ENCODE data around the gene KCNH2. TPM values are rescaled to one million over a fixed set of nuclear protein-coding genes. Genes with fewer than 3 reads are reported as not detected.

Gene KCNH2
- total and polyA plus RNA-seq, 2 of the 13 experiments (the other 11 are each of a cell fraction or from before 2014, with no cell fraction given), result 0.09 to 0.11 TPM

DNA sequence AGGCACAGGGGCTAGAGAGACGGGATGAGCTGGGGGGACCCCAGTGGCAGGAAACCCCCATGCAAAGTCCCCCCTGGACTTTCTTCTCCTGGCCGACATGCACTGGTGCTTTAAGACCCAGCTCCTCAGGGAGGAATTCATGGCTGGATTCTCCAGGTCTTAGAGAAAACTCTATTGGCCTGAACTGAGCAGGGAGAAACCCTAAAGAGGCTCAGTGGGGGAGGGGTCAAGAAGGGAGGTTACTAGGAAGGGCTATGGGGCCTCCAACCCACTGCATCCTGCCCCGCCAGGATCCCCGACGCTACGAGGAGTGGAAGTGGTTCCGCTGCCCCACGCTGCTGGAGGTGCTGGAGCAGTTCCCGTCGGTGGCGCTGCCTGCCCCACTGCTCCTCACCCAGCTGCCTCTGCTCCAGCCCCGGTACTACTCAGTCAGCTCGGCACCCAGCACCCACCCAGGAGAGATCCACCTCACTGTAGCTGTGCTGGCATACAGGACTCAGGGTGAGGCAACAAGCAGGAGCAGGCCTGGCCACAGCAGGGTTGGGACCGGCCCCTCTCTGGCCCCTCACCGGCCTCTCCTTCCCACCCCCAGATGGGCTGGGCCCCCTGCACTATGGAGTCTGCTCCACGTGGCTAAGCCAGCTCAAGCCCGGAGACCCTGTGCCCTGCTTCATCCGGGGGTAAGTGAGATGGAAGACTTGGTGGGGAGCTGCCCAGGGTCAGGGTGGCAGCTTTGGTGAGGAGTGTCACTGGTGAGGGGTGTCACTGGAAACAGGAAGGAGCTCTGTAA, 32.4 kb upstream of the KCNH2 start (continued):
- TF ChIP-seq, protein P1, sequence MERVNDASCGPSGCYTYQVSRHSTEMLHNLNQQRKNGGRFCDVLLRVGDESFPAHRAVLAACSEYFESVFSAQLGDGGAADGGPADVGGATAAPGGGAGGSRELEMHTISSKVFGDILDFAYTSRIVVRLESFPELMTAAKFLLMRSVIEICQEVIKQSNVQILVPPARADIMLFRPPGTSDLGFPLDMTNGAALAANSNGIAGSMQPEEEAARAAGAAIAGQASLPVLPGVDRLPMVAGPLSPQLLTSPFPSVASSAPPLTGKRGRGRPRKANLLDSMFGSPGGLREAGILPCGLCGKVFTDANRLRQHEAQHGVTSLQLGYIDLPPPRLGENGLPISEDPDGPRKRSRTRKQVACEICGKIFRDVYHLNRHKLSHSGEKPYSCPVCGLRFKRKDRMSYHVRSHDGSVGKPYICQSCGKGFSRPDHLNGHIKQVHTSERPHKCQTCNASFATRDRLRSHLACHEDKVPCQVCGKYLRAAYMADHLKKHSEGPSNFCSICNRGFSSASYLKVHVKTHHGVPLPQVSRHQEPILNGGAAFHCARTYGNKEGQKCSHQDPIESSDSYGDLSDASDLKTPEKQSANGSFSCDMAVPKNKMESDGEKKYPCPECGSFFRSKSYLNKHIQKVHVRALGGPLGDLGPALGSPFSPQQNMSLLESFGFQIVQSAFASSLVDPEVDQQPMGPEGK (CRISPR knock-in tag; IDR thresholded peaks at IDR 0.05), result peak; percentile 70; the same call in 1 of the 2 replicates
- 0 out of 2 replicates have a peak, but pooled peaks have one; percentile 28 for TF ChIP-seq KLF13 (CRISPR knock-in tag; IDR thresholded peaks at IDR 0.05)
- no peak for TF ChIP-seq ZNF562 (CRISPR knock-in tag; IDR thresholded peaks at IDR 0.05; ENCODE audit: borderline replicate concordance)
- TF ChIP-seq, protein P2, sequence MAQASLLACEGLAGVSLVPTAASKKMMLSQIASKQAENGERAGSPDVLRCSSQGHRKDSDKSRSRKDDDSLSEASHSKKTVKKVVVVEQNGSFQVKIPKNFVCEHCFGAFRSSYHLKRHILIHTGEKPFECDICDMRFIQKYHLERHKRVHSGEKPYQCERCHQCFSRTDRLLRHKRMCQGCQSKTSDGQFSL (CRISPR knock-in tag; IDR thresholded peaks at IDR 0.05), result 0 out of 2 replicates have a peak, but pooled peaks have one; percentile 18
- TF ChIP-seq, protein P3, sequence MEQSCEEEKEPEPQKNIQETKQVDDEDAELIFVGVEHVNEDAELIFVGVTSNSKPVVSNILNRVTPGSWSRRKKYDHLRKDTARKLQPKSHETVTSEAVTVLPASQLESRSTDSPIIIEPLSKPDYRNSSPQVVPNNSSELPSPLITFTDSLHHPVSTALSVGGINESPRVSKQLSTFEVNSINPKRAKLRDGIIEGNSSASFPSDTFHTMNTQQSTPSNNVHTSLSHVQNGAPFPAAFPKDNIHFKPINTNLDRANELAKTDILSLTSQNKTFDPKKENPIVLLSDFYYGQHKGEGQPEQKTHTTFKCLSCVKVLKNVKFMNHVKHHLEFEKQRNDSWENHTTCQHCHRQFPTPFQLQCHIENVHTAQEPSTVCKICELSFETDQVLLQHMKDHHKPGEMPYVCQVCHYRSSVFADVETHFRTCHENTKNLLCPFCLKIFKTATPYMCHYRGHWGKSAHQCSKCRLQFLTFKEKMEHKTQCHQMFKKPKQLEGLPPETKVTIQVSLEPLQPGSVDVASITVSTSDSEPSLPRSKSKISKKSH (CRISPR knock-in tag; IDR thresholded peaks at IDR 0.05; ENCODE audit: borderline replicate concordance), result 0 out of 2 replicates have a peak, but pooled peaks have one; percentile 18
- TF ChIP-seq YEATS2 (CRISPR knock-in tag; IDR thresholded peaks at IDR 0.05; ENCODE audit: borderline replicate concordance), result 0 out of 2 replicates have a peak, but pooled peaks have one; percentile 24
- peak; percentile 23; the same call in 1 of the 2 replicates for TF ChIP-seq ZNF747 (CRISPR knock-in tag; IDR thresholded peaks at IDR 0.05; ENCODE audit: borderline replicate concordance)
- no peak for TF ChIP-seq DPF2 (CRISPR knock-in tag; IDR thresholded peaks at IDR 0.05; ENCODE audit: borderline replicate concordance, low read depth)
- 0 out of 2 replicates have a peak, but pooled peaks have one; percentile 51 for TF ChIP-seq ZNF788 (CRISPR knock-in tag; IDR thresholded peaks at IDR 0.05; ENCODE audit: borderline replicate concordance)
- TF ChIP-seq ZNF501 (CRISPR knock-in tag; IDR thresholded peaks at IDR 0.05), result peak; percentile 44; the same call in 1 of the 2 replicates
- TF ChIP-seq, protein P4, sequence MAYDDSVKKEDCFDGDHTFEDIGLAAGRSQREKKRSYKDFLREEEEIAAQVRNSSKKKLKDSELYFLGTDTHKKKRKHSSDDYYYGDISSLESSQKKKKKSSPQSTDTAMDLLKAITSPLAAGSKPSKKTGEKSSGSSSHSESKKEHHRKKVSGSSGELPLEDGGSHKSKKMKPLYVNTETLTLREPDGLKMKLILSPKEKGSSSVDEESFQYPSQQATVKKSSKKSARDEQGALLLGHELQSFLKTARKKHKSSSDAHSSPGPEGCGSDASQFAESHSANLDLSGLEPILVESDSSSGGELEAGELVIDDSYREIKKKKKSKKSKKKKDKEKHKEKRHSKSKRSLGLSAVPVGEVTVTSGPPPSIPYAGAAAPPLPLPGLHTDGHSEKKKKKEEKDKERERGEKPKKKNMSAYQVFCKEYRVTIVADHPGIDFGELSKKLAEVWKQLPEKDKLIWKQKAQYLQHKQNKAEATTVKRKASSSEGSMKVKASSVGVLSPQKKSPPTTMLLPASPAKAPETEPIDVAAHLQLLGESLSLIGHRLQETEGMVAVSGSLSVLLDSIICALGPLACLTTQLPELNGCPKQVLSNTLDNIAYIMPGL (CRISPR knock-in tag; IDR thresholded peaks at IDR 0.05; ENCODE audit: borderline replicate concordance in 1 of 2, low read depth in 1 of 2), result 0 out of 4 replicates have a peak, but pooled peaks of 1 of the 2 experiments have one; percentile 43
- peak; percentile 61 for TF ChIP-seq HNRNPLL (IDR thresholded peaks at IDR 0.05; ENCODE audit: low read depth, low read length, poor library complexity, severe bottlenecking)
- 0 out of 2 replicates have a peak, but pooled peaks have one; percentile 13 for TF ChIP-seq THAP11 (CRISPR knock-in tag; IDR thresholded peaks at IDR 0.05)
- TF ChIP-seq MED1 (CRISPR knock-in tag; IDR thresholded peaks at IDR 0.05), result peak; percentile 45
- TF ChIP-seq, protein P5, sequence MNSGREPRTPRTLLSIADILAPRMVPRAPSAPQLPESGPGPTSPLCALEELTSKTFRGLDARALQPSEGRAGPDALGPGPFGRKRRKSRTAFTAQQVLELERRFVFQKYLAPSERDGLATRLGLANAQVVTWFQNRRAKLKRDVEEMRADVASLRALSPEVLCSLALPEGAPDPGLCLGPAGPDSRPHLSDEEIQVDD (CRISPR knock-in tag; IDR thresholded peaks at IDR 0.05; ENCODE audit: borderline replicate concordance), result peak; percentile 60; the same call in 1 of the 2 replicates
- 0 out of 2 replicates have a peak, but pooled peaks have one; percentile 56 for TF ChIP-seq ZNF567 (CRISPR knock-in tag; IDR thresholded peaks at IDR 0.05; ENCODE audit: borderline replicate concordance)
- TF ChIP-seq ZNF878 (CRISPR knock-in tag; IDR thresholded peaks at IDR 0.05), result 0 out of 2 replicates have a peak, but pooled peaks have one; percentile 40
- TF ChIP-seq, protein P6, sequence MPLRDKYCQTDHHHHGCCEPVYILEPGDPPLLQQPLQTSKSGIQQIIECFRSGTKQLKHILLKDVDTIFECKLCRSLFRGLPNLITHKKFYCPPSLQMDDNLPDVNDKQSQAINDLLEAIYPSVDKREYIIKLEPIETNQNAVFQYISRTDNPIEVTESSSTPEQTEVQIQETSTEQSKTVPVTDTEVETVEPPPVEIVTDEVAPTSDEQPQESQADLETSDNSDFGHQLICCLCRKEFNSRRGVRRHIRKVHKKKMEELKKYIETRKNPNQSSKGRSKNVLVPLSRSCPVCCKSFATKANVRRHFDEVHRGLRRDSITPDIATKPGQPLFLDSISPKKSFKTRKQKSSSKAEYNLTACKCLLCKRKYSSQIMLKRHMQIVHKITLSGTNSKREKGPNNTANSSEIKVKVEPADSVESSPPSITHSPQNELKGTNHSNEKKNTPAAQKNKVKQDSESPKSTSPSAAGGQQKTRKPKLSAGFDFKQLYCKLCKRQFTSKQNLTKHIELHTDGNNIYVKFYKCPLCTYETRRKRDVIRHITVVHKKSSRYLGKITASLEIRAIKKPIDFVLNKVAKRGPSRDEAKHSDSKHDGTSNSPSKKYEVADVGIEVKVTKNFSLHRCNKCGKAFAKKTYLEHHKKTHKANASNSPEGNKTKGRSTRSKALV (CRISPR knock-in tag; IDR thresholded peaks at IDR 0.05), result no peak

Measured in HepG2 (cell line).